Measurements from ENCODE around the gene SHC3. TPM values are rescaled to one million over a fixed set of nuclear protein-coding genes. Genes with fewer than 3 reads are reported as not detected.

The SHC3 gene
- total RNA-seq, 1 experiment from 2014 or later = 4.0 TPM

DNA sequence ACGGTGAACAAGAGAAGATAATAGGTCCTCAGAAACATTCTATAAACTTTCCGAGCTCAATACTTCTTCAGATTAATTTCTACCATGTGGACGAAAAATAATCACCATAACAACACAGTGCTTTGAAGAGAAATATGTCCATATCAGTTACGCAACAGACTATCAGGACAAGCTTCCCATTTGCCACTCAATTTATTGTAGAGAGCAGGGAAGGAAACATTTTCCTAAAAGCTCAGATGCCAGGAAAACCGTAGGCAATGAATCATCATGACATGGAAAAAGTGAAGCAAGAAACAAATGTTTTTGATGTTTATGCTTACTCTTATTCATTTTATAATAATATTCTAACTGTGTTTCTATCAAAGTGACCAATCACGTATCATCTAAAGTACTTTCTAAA, 99.8 kb downstream of the SHC3 start:
- H3K27me3 Mint-ChIP-seq (ENCODE audit: unreplicated experiment) = no peaks in the 10 kb centered on the region
- H3K4me3 Mint-ChIP-seq (ENCODE audit: low read depth, unreplicated experiment) = no peak overlapping the region
- TF ChIP-seq, protein P1, sequence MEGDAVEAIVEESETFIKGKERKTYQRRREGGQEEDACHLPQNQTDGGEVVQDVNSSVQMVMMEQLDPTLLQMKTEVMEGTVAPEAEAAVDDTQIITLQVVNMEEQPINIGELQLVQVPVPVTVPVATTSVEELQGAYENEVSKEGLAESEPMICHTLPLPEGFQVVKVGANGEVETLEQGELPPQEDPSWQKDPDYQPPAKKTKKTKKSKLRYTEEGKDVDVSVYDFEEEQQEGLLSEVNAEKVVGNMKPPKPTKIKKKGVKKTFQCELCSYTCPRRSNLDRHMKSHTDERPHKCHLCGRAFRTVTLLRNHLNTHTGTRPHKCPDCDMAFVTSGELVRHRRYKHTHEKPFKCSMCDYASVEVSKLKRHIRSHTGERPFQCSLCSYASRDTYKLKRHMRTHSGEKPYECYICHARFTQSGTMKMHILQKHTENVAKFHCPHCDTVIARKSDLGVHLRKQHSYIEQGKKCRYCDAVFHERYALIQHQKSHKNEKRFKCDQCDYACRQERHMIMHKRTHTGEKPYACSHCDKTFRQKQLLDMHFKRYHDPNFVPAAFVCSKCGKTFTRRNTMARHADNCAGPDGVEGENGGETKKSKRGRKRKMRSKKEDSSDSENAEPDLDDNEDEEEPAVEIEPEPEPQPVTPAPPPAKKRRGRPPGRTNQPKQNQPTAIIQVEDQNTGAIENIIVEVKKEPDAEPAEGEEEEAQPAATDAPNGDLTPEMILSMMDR (IDR thresholded peaks at IDR 0.05; ENCODE audit: unreplicated experiment) = no peak
- intact Hi-C loops (cut with micrococcal nuclease; ENCODE audit: unreplicated experiment) = no loop called here
- no peak for DNase-seq
- BruUV-seq (replicated peaks) = no TSS peak
- no peak overlapping the region for H3K27ac Mint-ChIP-seq (ENCODE audit: unreplicated experiment)
- CTCF ChIA-PET = no interaction called here
- no peaks in the 10 kb centered on the region for H3K9me3 Mint-ChIP-seq (ENCODE audit: low read depth, unreplicated experiment)
- H3K36me3 Mint-ChIP-seq (ENCODE audit: insufficient read depth, unreplicated experiment) = no peaks in the 10 kb centered on the region
- peaks cover 9% of the 10 kb centered on the region for H3K4me1 Mint-ChIP-seq (ENCODE audit: low read depth, unreplicated experiment)

DNA sequence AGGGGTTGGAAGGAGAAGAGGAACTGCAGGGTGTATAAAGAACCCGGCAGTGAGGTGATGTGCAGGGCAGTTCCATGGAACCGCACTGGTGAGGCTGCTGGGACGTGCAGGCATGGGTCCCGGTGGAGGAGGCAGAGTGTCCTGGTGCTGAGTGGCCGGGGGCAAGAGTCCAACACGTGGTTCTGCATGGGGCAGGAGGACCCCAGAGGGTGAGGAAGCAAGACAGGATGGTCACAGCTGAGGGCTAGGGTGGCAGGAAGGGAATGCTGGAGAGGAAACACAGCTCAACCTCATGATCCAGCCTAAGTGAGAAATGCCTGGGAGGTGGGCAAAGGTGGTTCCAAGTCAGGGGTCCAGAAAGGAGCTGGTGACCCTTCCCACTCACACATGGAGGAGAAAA, 100.2 kb downstream of the SHC3 start:
- Mint-ChIP-seq H3K27me3 (ENCODE audit: unreplicated experiment) (no peaks in the 10 kb centered on the region), H3K36me3 (ENCODE audit: insufficient read depth, unreplicated experiment) (no peaks in the 10 kb centered on the region), H3K4me3 (ENCODE audit: low read depth, unreplicated experiment) (no peak overlapping the region), H3K9me3 (ENCODE audit: low read depth, unreplicated experiment) (no peaks in the 10 kb centered on the region), H3K27ac (ENCODE audit: unreplicated experiment) (no peak overlapping the region), H3K4me1 (ENCODE audit: low read depth, unreplicated experiment) (peaks cover 9% of the 10 kb centered on the region)
- TF ChIP-seq, protein P1 (IDR thresholded peaks at IDR 0.05; ENCODE audit: unreplicated experiment) = no peak
- CTCF ChIA-PET = no interaction called here
- intact Hi-C loops (cut with micrococcal nuclease; ENCODE audit: unreplicated experiment) = no loop called here
- BruUV-seq (replicated peaks) = no TSS peak
- no peak for DNase-seq

DNA sequence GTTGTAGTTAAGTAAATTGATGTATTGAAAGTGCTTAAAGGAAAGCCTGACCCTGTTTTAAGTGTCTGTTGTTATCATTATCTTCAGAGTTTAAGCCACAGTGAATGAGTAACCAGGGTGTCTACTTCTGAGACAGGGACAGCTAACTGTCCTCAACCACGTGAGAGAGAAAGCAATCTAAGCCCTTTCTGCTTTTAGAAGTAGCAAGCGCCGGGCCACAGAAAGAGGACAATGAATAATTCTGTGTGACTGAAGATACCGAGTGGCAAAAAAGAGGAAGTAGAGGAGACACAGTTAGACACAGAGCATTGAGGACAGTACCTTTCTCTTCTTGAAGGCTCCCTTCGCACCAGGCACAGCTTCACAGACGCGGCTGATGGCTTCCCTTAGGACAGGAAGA, 101.1 kb downstream of the SHC3 start:
- TF ChIP-seq, protein P1 (IDR thresholded peaks at IDR 0.05; ENCODE audit: unreplicated experiment) = no peak
- Mint-ChIP-seq H3K4me3 (ENCODE audit: low read depth, unreplicated experiment) (peak overlapping the region; percentile 24), H3K9me3 (ENCODE audit: low read depth, unreplicated experiment) (no peaks in the 10 kb centered on the region), H3K27me3 (ENCODE audit: unreplicated experiment) (no peaks in the 10 kb centered on the region), H3K27ac (ENCODE audit: unreplicated experiment) (no peak overlapping the region), H3K4me1 (ENCODE audit: low read depth, unreplicated experiment) (peaks cover 9% of the 10 kb centered on the region), H3K36me3 (ENCODE audit: insufficient read depth, unreplicated experiment) (no peaks in the 10 kb centered on the region)
- intact Hi-C loops (cut with micrococcal nuclease; ENCODE audit: unreplicated experiment) = no loop called here
- DNase-seq = no peak
- CTCF ChIA-PET = no interaction called here
- no TSS peak for BruUV-seq (replicated peaks)

DNA sequence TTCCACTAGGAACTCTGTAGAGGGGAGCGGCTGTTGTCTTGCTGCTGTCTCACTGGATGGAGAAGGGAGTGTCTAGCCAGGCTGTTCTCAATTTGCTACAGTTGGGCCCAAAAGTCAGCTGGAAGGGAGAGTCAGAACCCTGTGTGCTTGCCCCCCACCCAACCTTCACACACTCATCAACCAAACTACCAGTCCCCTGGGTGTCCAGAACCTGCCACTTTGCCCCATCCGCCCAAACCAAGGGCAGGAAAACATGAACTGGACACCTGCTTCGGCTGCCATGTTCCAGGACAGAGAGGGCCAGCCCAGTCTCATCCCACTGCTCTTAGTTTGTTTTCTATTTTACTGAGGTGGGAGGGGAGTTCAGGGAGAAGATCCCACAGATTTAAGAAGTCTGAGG, 105.2 kb downstream of the SHC3 start:
- no TSS peak for BruUV-seq (replicated peaks)
- DNase-seq = no peak
- Mint-ChIP-seq H3K36me3 (ENCODE audit: insufficient read depth, unreplicated experiment) (no peaks in the 10 kb centered on the region), H3K4me3 (ENCODE audit: low read depth, unreplicated experiment) (no peak overlapping the region), H3K27me3 (ENCODE audit: unreplicated experiment) (no peaks in the 10 kb centered on the region), H3K4me1 (ENCODE audit: low read depth, unreplicated experiment) (peaks cover 9% of the 10 kb centered on the region), H3K9me3 (ENCODE audit: low read depth, unreplicated experiment) (no peaks in the 10 kb centered on the region), H3K27ac (ENCODE audit: unreplicated experiment) (no peak overlapping the region)
- intact Hi-C loops (cut with micrococcal nuclease; ENCODE audit: unreplicated experiment) = no loop called here
- CTCF ChIA-PET = no interaction called here
- TF ChIP-seq, protein P1 (IDR thresholded peaks at IDR 0.05; ENCODE audit: unreplicated experiment) = no peak

DNA sequence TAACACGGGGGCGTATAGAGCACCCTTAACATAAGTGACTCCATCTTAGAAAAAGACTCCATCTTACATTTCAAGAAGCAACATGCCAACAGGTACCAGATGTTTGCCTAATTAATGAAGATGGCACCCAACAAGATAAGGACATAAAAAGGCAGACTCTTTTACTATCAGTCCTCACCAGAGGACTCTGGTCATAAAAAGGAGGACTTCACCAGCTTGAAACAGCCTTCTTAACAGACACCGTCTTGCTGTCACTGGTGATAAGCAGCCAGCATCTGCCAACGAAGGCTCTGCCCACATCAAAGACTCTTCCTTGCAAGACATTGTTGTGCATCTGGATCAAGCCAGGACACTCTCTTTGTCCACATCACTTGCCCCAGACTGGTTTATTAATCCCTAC, 107.0 kb downstream of the SHC3 start:
- no peaks in the 10 kb centered on the region for H3K9me3 Mint-ChIP-seq (ENCODE audit: low read depth, unreplicated experiment)
- H3K27me3 Mint-ChIP-seq (ENCODE audit: unreplicated experiment) = no peaks in the 10 kb centered on the region
- H3K4me1 Mint-ChIP-seq (ENCODE audit: low read depth, unreplicated experiment) = no peaks in the 10 kb centered on the region
- TF ChIP-seq, protein P1 (IDR thresholded peaks at IDR 0.05; ENCODE audit: unreplicated experiment) = no peak
- H3K27ac Mint-ChIP-seq (ENCODE audit: unreplicated experiment) = no peak overlapping the region
- CTCF ChIA-PET = no interaction called here
- BruUV-seq (replicated peaks) = no TSS peak
- H3K36me3 Mint-ChIP-seq (ENCODE audit: insufficient read depth, unreplicated experiment) = no peaks in the 10 kb centered on the region
- no peak for DNase-seq
- intact Hi-C loops (cut with micrococcal nuclease; ENCODE audit: unreplicated experiment) = no loop called here
- no peak overlapping the region for H3K4me3 Mint-ChIP-seq (ENCODE audit: low read depth, unreplicated experiment)

Measured in Calu3 (cell line).